Activated T-helper 9 cell treated with anti-CD3 and anti-CD28 coated beads, Interleukin-2, amount 50 U/mL, for 16 hours (primary cell): ENCODE measurements around the gene ZSCAN30.

Source experiments
- DNase-seq: peaks from one replicate; pipeline ENCODE4 v3.0.0-alpha.2; 2020; ENCODE audit warnings: low read depth

ZSCAN30 gene

GRCh38 chr18:35278969-35279368 lies 11.1 kb downstream of the ZSCAN30 start:
- no peak for DNase-seq

- DNase-seq: no peak
Measured at GRCh38 chr18:35278085-35278484, 11.9 kb downstream of the ZSCAN30 start.

GRCh38 chr18:35277633-35278032 lies 12.4 kb downstream of the ZSCAN30 start:
- no peak for DNase-seq

GRCh38 chr18:35276267-35276666 lies 13.8 kb downstream of the ZSCAN30 start:
- DNase-seq: no peak

GRCh38 chr18:35271656-35272055 lies 18.4 kb downstream of the ZSCAN30 start:
- no peak for DNase-seq

- no peak for DNase-seq
Measured at GRCh38 chr18:35268821-35269220, 21.2 kb downstream of the ZSCAN30 start.

GRCh38 chr18:35267809-35268208 lies 22.2 kb downstream of the ZSCAN30 start:
- no peak for DNase-seq

- peak; percentile 61 for DNase-seq
Measured at GRCh38 chr18:35267161-35267651, 22.8 kb downstream of the ZSCAN30 start.

- DNase-seq: no peak
Measured at GRCh38 chr18:35264409-35264808, 25.6 kb downstream of the ZSCAN30 start.

GRCh38 chr18:35256947-35257346 lies 33.1 kb downstream of the ZSCAN30 start:
- no peak for DNase-seq

- DNase-seq: no peak
Measured at GRCh38 chr18:35253655-35254287, 36.3 kb downstream of the ZSCAN30 start.

GRCh38 chr18:35252466-35252865 lies 37.6 kb downstream of the ZSCAN30 start:
- no peak for DNase-seq

- no peak for DNase-seq
Measured at GRCh38 chr18:35248429-35248828, 41.6 kb downstream of the ZSCAN30 start.

- no peak for DNase-seq
Measured at GRCh38 chr18:35247412-35248249, 42.4 kb downstream of the ZSCAN30 start.

GRCh38 chr18:35246831-35247230 lies 43.2 kb downstream of the ZSCAN30 start:
- DNase-seq: no peak

- DNase-seq: no peak
Measured at GRCh38 chr18:35245719-35246317, 44.2 kb downstream of the ZSCAN30 start.

- DNase-seq: no peak
Measured at GRCh38 chr18:35244671-35245070, 45.4 kb downstream of the ZSCAN30 start.

- DNase-seq: no peak
Measured at GRCh38 chr18:35242426-35242825, 47.6 kb downstream of the ZSCAN30 start.

GRCh38 chr18:35241448-35241804 lies 48.6 kb downstream of the ZSCAN30 start:
- DNase-seq: no peak

- peak; percentile 94 for DNase-seq
Measured at GRCh38 chr18:35240664-35241447, 49.2 kb downstream of the ZSCAN30 start, which contains the start of gene ZNF397. Gene ZNF397, plus strand, starts transcription at chr18:35241034. Its CDS starts 1,437 bp downstream, at chr18:35242471.

- no peak for DNase-seq
Measured at GRCh38 chr18:35239314-35239713, 50.7 kb downstream of the ZSCAN30 start.
